Neural cell (in vitro differentiated cells): ENCODE results near the gene SOX4. TPM values are rescaled to one million over a fixed set of nuclear protein-coding genes. Genes with fewer than 3 reads are reported as not detected.
"Not testable (repeated sequence)": the region's sequence is repeated elsewhere in the genome, so short reads cannot be mapped to it uniquely, and the experiment has no call there.

ENCODE experiments used
- H2AFZ ChIP-seq: fragments of 200-600, 300-800 bp; sonication (generic), shearing (Covaris generic); 2 replicates; pipeline ENCODE4 v1.6.0; 2014; ENCODE audit warnings: low read depth, mild to moderate bottlenecking, antibody characterized with exemption, low read length, moderate library complexity
- H3F3A ChIP-seq: fragments of 200-600 bp; shearing (Covaris generic); 2 replicates; pipeline ENCODE4 v1.6.1; 2016; ENCODE audit warnings: mild to moderate bottlenecking, moderate library complexity, mixed read lengths, antibody characterized with exemption, low read length; ENCODE audit not compliant: insufficient read depth, poor library complexity, severe bottlenecking
- H3K27ac ChIP-seq: fragments of 200-600, 300-800 bp; sonication (generic), shearing (Covaris generic); 2 replicates; pipeline ENCODE4 v1.5.1; 2014; ENCODE audit warnings: mild to moderate bottlenecking, low read length, moderate library complexity
- H3K27me3 ChIP-seq: fragments of 300-800, 200-600 bp; sonication (generic), shearing (Covaris generic); 2 replicates; pipeline ENCODE4 v1.6.0; 2014; ENCODE audit warnings: mild to moderate bottlenecking, low read depth, low read length, moderate library complexity; ENCODE audit not compliant: insufficient read depth
- H3K36me3 ChIP-seq: fragments of 300-800, 200-600 bp; sonication (generic), shearing (Covaris generic); 2 replicates; pipeline ENCODE4 v1.5.1; 2014; ENCODE audit warnings: mild to moderate bottlenecking, antibody characterized with exemption, low read length, moderate library complexity; ENCODE audit not compliant: insufficient read depth
- H3K4me2 ChIP-seq: fragments of 300-800, 200-600 bp; sonication (generic), shearing (Covaris generic); 2 replicates; pipeline ENCODE4 v1.6.0; 2014; ENCODE audit warnings: mild to moderate bottlenecking, low read length
- H3K4me3 ChIP-seq: fragments of 300-800, 200-600 bp; sonication (generic), shearing (Covaris generic); 2 replicates; pipeline ENCODE4 v1.5.1; 2014; ENCODE audit warnings: mild to moderate bottlenecking, low read length, moderate library complexity
- H3K79me2 ChIP-seq: fragments of 200-600 bp; shearing (Covaris generic); replicated peaks from 2 replicates; pipeline ENCODE4 v1.6.0; 2014; ENCODE audit warnings: mild to moderate bottlenecking, low read length, moderate library complexity; ENCODE audit not compliant: insufficient read depth
- H3K9ac ChIP-seq: fragments of 300-800, 200-600 bp; sonication (generic), shearing (Covaris generic); 2 replicates; pipeline ENCODE4 v1.6.1; 2016; ENCODE audit warnings: mild to moderate bottlenecking, low read length, mixed read lengths
- H3K9me2 ChIP-seq: fragments of 200-600 bp; shearing (Covaris generic); 2 replicates; pipeline ENCODE4 v1.6.1; 2016; ENCODE audit warnings: mild to moderate bottlenecking, low read length, mixed read lengths; ENCODE audit not compliant: insufficient read depth
- H3K9me3 ChIP-seq: fragments of 200-600, 300-800 bp; sonication (generic), shearing (Covaris generic); 2 replicates; pipeline ENCODE4 v1.6.1; 2016; ENCODE audit warnings: mild to moderate bottlenecking, mixed run types, low read length, moderate library complexity, mixed read lengths
- H4K20me1 ChIP-seq: fragments of 200-600 bp; shearing (Covaris generic); 2 replicates; pipeline ENCODE4 v1.6.1; 2016; ENCODE audit warnings: mild to moderate bottlenecking, mixed run types; ENCODE audit not compliant: insufficient read depth
- CTCF ChIP-seq: fragments of 450-650 bp; IDR thresholded peaks from 2 replicates; pipeline ENCODE4 v1.5.1; 2014; ENCODE audit warnings: antibody characterized with exemption, mild to moderate bottlenecking, moderate library complexity; ENCODE audit not compliant: poor library complexity, severe bottlenecking
- EP300 ChIP-seq: fragments of 450-650 bp; conservative IDR thresholded peaks from 2 replicates; pipeline ENCODE4 v1.6.1; 2014; ENCODE audit warnings: antibody characterized with exemption, mild to moderate bottlenecking, moderate library complexity; ENCODE audit not compliant: poor library complexity, severe bottlenecking
- EZH2 ChIP-seq: fragments of 200-600, 300-800 bp; shearing (Covaris generic), sonication (generic); IDR thresholded peaks from 2 replicates; pipeline ENCODE4 v1.6.1; 2014; ENCODE audit warnings: antibody characterized with exemption, low read length, borderline replicate concordance, mild to moderate bottlenecking; ENCODE audit not compliant: insufficient read depth, poor library complexity, severe bottlenecking
- MXI1 ChIP-seq: fragments of 450-650 bp; conservative IDR thresholded peaks from 2 replicates; pipeline ENCODE4 v1.6.1; 2014; ENCODE audit warnings: antibody characterized with exemption, mild to moderate bottlenecking; ENCODE audit not compliant: poor library complexity, severe bottlenecking
- POLR2AphosphoS5 ChIP-seq: IDR thresholded peaks from 2 replicates; pipeline ENCODE4 v1.6.1; 2012
- RAD21 ChIP-seq: fragments of 450-650 bp; conservative IDR thresholded peaks from 2 replicates; pipeline ENCODE4 v1.6.1; 2014; ENCODE audit warnings: antibody characterized with exemption, mild to moderate bottlenecking, moderate library complexity
- REST ChIP-seq: IDR thresholded peaks from 2 replicates; pipeline ENCODE4 v1.6.1; 2012; ENCODE audit warnings: borderline replicate concordance
- SMC3 ChIP-seq: fragments of 450-650 bp; conservative IDR thresholded peaks from 2 replicates; pipeline ENCODE4 v1.6.1; 2014; ENCODE audit warnings: antibody characterized with exemption, mild to moderate bottlenecking, moderate library complexity; ENCODE audit not compliant: poor library complexity
- TAF1 ChIP-seq: IDR thresholded peaks from 2 replicates; pipeline ENCODE4 v1.6.1; 2012; ENCODE audit warnings: low read depth
- polyA minus RNA-seq: library from RNA; depleted of rRNA, polyadenylated mRNA; stranded (reverse); fragments of >200 nt; gene quantifications from 2 replicates; pipeline ENCODE4 v1.2.3, GENCODE V29; 2014
- polyA plus RNA-seq: library from polyadenylated mRNA; depleted of rRNA; stranded (reverse); fragments of >200 nt; gene quantifications from 2 replicates; pipeline ENCODE4 v1.2.3, GENCODE V29; 2014

SOX4 gene
- polyA plus RNA-seq (371 and 394 TPM in 2 replicates), polyA minus RNA-seq (742 and 770 TPM in 2 replicates)

GRCh38 chr6:21593412-21593926 is at the start of gene SOX4:
SOX4 (plus strand) TSS chr6:21593751; CDS start chr6:21594535, 784 bp downstream.
- Histone ChIP-seq H3K27me3 (no peaks in the 10 kb centered on the region), H3K27ac (peak within 1 kb of the TSS; percentile 97), H3K79me2 (peaks cover 67% of the 10 kb centered on the region), H3F3A (peaks cover 17% of the 10 kb centered on the region), H3K9me3 (no peaks in the 10 kb centered on the region), H3K9me2 (no peaks in the 10 kb centered on the region), H4K20me1 (peaks cover 43% of the 10 kb centered on the region), H2AFZ (no peak within 1 kb of the TSS), H3K36me3 (peaks cover 18% of the 10 kb centered on the region), H3K4me2 (peak within 1 kb of the TSS; percentile 60), H3K9ac (peak within 1 kb of the TSS; percentile 97), H3K4me3 (peak within 1 kb of the TSS; percentile 87)
- TF ChIP-seq TAF1 (peak; percentile 99), RAD21 (peak; percentile 74), MXI1 (peak; percentile 66), REST (peak; percentile 97), SMC3 (peak; percentile 74), EZH2 (no peak), POLR2AphosphoS5 (peak; percentile 100), CTCF (no peak), EP300 (no peak)

- H3K9me2 ChIP-seq, H3K9me3 ChIP-seq, H3K4me3 ChIP-seq, H3K27ac ChIP-seq, H3F3A ChIP-seq, H3K79me2 ChIP-seq, H3K9ac ChIP-seq, H3K27me3 ChIP-seq, H3K36me3 ChIP-seq, H3K4me2 ChIP-seq, H4K20me1 ChIP-seq, H2AFZ ChIP-seq: not testable (repeated sequence)
Observed at GRCh38 chr6:21552286-21552685, 41.3 kb upstream of the SOX4 start.

- Histone ChIP-seq H3K36me3 (no peaks in the 10 kb centered on the region), H3K27me3 (no peaks in the 10 kb centered on the region), H3K4me2 (no peak overlapping the region), H3K9me2 (no peaks in the 10 kb centered on the region), H3K79me2 (no peaks in the 10 kb centered on the region), H3K27ac (no peak overlapping the region), H3K9ac (no peak overlapping the region), H3K4me3 (no peak overlapping the region), H3K9me3 (no peaks in the 10 kb centered on the region), H3F3A (no peaks in the 10 kb centered on the region), H4K20me1 (no peaks in the 10 kb centered on the region), H2AFZ (no peak overlapping the region)
- no peak for TF ChIP-seq CTCF
- no peak for TF ChIP-seq MXI1
- no peak for TF ChIP-seq RAD21
- no peak for TF ChIP-seq REST
- TF ChIP-seq POLR2AphosphoS5: no peak
- no peak for TF ChIP-seq EZH2
- TF ChIP-seq EP300: no peak
- no peak for TF ChIP-seq SMC3
Observed at GRCh38 chr6:21554286-21554685, 39.3 kb upstream of the SOX4 start.
